SH-SY5Y (cell line): Measurements from ENCODE around the gene SLC39A11.

Experiments
- GATA2 ChIP-seq: IDR thresholded peaks from 2 replicates; pipeline ENCODE4 v1.6.1; 2011; ENCODE audit warnings: mild to moderate bottlenecking, low read depth, low read length
- GATA3 ChIP-seq: IDR thresholded peaks from 2 replicates; pipeline ENCODE4 v1.6.1; 2011; ENCODE audit warnings: low read depth, mild to moderate bottlenecking, low read length, moderate library complexity

DNA sequence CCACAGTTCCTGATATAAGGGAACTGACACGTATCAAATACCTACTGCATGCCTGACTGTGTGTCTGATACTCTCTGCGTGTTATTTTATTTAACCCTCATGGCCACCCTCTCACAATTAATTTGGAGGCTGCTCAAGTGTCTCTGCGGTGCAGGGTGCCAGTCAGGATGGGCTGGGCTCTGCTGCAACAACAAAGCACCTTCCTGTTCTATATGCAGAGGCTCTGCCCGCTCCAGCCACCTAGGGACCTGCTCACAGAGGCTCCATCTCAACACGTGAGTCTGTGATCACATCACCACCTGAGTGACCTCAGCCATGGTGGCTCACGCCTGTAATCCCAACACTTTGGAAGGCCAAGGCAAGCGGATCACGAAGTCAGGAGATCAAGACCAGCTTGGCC, 87.1 kb downstream of the SLC39A11 start:
- TF ChIP-seq GATA2: no peak
- TF ChIP-seq GATA3: no peak
